ENCODE results near the gene CACHD1.
A peak's percentile ranks its signal among the peaks of the same experiment; 100 is the strongest.
"Not testable (repeated sequence)": the region's sequence is repeated elsewhere in the genome, so short reads cannot be mapped to it uniquely, and the experiment has no call there.

The CACHD1 gene

GRCh38 chr1:64498325-64498724 lies 28.4 kb downstream of the CACHD1 start:
- DNase-seq, result no peak

DNA sequence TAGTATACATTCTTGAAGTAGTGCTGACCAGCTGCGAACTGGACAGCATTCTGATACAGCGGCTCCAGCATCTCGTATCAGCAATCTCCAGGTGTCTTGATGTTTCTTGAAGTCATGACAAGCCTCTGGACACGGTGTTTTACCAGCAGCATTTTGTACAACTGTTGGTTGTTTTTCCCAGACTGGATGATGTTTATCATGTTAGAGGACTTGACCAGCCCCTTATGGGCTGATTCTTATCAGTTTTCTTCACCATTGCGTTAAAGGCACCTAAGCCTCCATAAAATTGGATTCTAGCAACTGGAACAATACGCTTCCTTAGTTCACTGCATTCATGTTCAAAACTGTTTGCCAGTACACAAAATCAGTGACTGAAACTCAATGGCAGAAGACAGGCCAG lies 29.1 kb downstream of the CACHD1 start:
- DNase-seq, result no peak

- DNase-seq, result no peak
Measured at GRCh38 chr1:64499966-64500365, 30.0 kb downstream of the CACHD1 start.

DNA sequence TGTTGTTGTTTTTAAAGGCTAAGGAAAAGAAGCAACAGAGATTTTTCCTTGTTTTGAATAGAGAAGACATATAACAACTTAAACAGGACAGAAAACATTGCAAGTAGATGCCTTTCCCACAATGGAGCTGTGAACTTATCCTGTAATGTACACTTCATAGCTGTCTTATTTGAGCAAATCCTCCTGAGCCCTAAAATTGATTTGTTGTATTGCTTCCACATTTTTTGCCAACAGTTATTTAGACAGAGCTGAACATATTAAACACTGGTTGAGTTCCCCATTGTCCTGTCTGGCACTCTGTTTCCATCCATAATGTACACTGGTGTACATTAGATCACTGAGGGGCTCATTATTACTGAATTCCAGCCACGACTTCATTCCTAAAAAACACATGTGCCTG lies 32.2 kb downstream of the CACHD1 start:
- DNase-seq, result no peak

- DNase-seq, result no peak
Measured at GRCh38 chr1:64502931-64503330, 33.0 kb downstream of the CACHD1 start.

GRCh38 chr1:64505232-64505943 lies 35.5 kb downstream of the CACHD1 start:
- peak; percentile 52 for DNase-seq

GRCh38 chr1:64505944-64506655 lies 36.2 kb downstream of the CACHD1 start:
- peak; percentile 7 for DNase-seq

- DNase-seq, result no peak
Measured at GRCh38 chr1:64508629-64509028, 38.7 kb downstream of the CACHD1 start.

DNA sequence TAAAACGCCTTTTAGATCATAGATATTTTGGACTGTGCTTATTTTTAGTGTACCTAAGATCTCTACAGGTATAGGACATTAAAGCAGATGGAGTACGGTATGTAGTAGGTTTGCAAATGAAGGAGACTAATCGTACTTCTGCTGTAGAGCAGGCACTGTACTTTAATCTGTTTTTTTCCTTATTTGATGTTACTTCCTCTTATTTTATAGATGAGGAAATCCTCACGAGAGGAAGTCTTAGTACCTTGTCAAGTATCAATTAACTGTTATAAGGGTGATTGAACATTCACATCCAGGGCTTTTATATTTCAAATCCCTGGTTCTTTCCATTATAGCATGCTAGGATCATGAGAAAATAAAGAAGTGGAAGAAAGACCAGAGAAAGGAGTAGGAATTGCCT lies 41.1 kb downstream of the CACHD1 start:
- DNase-seq, result no peak

GRCh38 chr1:64512206-64512605 lies 42.3 kb downstream of the CACHD1 start:
- DNase-seq, result not testable (repeated sequence)

- DNase-seq, result no peak
Measured at GRCh38 chr1:64513545-64513944, 43.6 kb downstream of the CACHD1 start.

DNA sequence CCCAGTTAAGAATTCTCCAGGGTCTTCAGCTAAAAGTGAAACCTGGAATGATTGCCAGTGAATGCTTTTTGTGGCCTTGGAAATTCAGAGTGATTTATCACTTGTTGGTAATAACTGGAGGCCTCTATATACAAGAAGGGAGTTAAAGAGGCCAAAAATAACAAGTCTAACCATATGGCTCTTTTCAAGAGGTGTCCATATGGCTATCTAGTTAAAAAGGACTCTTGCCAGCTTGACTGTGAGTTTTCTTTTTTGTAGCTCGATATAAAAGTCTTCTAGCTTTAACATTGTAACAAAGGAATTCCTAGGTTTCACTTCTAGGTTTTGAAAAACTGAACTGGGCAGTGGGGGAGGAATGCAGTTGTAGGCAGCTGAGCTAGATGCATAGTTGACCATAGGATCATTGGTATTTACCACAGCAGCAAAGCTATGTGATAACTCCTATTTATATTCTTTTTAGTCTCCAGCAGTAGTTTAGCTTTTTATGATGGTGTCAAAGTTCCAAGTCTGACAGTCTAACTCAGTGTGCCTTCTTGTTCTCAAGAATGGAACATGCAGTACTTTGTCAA lies 44.4 kb downstream of the CACHD1 start:
- no peak for DNase-seq

- DNase-seq, result no peak
Measured at GRCh38 chr1:64515427-64515826, 45.5 kb downstream of the CACHD1 start.

GRCh38 chr1:64516301-64516700 lies 46.4 kb downstream of the CACHD1 start:
- no peak for DNase-seq

GRCh38 chr1:64516803-64517568 lies 47.1 kb downstream of the CACHD1 start:
- no peak for DNase-seq

DNA sequence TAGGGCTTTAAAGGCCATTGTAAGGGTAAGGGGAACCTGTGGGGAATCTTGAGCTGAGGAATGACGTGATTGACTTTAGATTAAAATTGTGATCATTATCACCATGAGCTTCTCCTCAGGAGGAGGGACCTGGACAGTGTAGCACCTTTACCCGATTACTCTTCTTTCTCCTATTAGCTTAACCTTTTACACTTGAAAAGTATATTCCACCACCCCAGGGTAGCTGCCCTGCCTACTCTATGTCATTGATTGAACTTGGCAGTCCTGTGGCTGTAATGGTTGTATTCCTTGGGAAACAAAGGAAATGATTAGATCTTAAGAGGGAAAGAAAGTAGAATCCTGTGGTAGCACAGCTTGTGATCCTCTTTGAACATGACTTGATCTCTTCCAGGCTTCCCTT lies 47.7 kb downstream of the CACHD1 start:
- DNase-seq, result no peak

DNA sequence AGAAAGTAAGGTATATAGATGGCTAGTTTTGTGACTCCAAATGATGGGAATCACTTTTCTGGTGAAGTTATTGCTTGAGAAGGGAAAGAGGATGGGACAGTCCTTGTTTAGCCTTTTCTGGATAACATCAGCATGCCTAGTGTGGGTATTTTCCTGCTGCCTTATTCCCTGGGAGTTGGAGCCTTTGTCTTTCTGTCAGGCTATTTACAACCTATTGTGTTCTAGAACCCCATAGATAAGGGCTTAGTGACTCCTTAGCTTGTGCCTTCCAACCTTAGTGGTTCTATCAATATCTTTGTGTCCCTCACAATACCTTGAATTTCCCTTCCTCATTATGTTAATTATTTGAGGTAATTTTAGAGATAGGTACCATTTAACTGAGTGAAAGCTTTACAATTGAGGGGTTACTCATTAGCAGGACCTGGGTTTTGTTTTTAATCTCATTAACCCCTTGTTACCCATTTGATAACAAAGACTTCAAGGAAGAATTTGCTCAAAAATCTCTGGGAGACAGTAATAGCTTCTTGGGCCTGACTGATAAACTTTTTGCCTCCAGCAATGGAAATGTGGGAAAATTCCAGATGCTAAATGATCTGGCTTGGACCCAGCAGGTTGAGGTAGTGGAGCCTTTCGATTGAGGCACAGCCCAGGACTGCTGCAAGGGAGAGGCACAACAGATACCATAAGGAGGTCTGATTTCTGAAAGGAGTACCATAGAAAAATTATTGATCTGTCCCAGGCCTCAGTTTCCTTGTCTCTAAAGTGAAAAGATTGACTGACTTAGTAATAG lies 49.0 kb downstream of the CACHD1 start:
- no peak for DNase-seq

DNA sequence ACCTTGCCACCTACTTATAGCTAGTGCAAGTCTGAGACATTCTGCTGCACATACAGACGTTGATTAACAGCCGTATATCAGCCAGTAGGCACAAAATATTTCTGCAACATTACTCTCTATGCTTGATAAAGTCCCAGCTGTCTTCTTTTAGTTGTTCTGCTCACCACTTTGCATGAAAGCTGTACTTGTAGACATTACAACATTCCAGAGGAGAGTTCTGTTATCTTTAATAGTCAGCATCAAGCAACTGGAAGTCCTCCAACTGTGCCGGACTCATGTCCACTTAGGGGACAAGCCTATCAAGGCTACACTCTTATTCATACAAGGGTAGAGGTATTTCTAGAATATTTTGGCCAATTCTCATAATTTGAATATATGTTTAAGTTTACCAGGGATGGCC lies 50.0 kb downstream of the CACHD1 start:
- DNase-seq, result no peak

DNA sequence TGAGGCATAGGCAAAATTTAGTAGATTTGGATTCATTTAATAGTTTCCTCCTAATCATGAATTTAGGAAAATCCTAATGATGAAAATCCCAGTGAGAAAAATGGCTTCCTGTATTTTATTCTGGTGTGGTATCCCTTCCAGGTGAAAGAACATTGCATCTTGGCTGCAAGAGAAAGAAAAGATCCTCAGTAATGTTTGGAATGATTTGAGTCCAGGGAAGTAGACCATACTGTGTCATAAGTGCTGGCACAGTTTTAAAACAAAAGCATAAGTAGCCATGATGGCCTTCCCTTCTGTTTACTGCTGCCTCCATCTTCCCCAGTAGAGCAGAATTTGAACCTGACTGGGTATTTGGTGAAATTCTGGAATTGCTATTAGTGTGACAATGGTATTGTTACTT lies 52.8 kb downstream of the CACHD1 start:
- DNase-seq, result no peak

DNA sequence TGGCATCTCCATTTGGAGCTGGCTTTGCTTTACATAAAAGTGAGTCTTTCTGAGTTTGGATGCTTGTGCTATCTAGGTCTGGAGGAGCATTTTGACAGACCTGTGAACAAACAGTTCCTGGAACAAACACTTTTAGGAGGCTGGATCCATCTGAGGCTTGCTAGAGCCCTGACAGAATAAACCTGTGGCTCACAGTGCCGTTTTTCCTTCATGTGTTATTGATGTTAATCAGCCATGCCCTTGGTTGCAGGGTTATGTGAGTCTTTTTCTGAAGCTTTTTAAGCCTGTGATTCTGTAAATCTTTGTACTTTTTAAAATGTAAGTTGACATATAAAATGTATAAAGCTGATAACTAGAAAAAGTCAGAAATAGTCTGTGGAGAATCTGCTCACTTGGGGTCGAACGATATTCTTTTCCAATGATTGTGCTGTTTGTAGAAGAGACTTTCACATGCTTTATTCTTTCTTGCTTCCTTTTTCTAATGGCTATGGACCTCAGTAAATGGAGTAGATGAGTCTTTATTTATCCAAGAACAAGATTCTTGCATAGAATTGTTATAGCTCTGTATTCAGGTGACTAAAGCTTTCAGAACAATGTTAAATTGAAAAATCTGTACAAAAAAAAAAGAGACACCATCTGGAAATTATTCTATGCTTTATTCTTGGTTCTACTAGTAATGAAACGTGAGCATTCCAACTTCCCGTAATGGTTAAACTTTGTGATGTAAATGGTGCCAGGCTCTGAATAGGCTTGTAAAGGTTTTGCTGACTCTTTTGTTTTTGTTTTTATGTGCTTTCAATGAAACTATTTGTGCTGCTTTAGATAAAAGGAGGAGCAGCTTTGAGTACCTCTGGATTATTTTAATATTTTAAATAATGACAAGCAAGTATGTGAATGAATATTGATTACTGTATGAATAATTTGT lies 53.7 kb downstream of the CACHD1 start:
- DNase-seq, result no peak

DNA sequence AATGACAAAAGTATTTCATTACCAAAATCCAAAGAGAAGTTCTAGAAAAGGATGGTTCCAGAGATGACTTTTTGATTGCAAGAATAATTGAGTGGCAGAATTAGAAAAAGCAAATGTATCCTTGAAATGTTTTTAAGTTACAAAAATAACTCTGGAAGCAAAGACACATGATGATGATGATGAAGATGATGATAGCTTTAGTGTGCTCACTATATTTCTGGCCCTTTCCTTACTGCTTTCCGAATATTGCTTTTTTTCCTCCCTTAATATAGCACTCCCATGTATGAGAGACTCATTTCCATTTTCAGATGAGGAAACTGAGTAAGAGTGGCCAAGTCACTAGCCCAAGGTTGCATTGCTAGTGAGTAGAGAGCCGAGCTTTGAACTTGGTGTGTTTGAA lies 54.7 kb downstream of the CACHD1 start:
- DNase-seq, result no peak
